IMR-90 (cell line): ENCODE measurements around the gene CDKN2A. TPM values are rescaled to one million over a fixed set of nuclear protein-coding genes. Genes with fewer than 3 reads are reported as not detected.

Experiments used
- ATAC-seq: fragments of 200-7000 bp; cut with Tn5 transposase; 2 replicates; pipeline ENCODE4 v1.9.1; 2020; ENCODE audit warnings: low read depth, mild to moderate bottlenecking, moderate library complexity
- BruUV-seq: library from RNA; stranded (reverse); fragments of 400-500 nt; replicated peaks from 2 replicates; lab custom pipeline; 2021; lab: Mats Ljungman, UMichigan
- CTCF ChIA-PET: fragments of 300-600 bp; formaldehyde crosslinking; extraction: SDS; loops from one replicate; lab custom pipeline; 2021; ENCODE audit warnings: antibody characterized with exemption; lab: Yijun Ruan, JAX
- POLR2A ChIA-PET: fragments of 300-600 bp; sonication (Branson Sonifier 250); formaldehyde crosslinking; loops from one replicate; lab custom pipeline; 2022; ENCODE audit warnings: antibody characterized with exemption; ENCODE audit not compliant: unreplicated experiment; lab: Charles Lee
- DNase-seq: peaks from one replicate; pipeline ENCODE4 v3.0.0; 2013
- H2AFZ ChIP-seq: replicated peaks from 2 replicates; pipeline ENCODE3; 2013; ENCODE audit warnings: low read length, mild to moderate bottlenecking; ENCODE audit not compliant: poor library complexity
- H2AK5ac ChIP-seq: 2 replicates; pipeline ENCODE4 v1.6.1; 2013; ENCODE audit warnings: low read depth, low read length, inconsistent platforms
- H2AK9ac ChIP-seq: replicated peaks from 2 replicates; pipeline ENCODE3; 2013; ENCODE audit warnings: mild to moderate bottlenecking, low read depth, low read length, moderate library complexity; ENCODE audit not compliant: poor library complexity
- H2BK120ac ChIP-seq: 2 replicates; pipeline ENCODE4 v1.6.1; 2013; ENCODE audit warnings: low read depth, low read length, inconsistent platforms
- H2BK15ac ChIP-seq: 3 replicates; pipeline ENCODE4 v1.6.1; 2013; ENCODE audit warnings: low read depth, low read length, inconsistent platforms
- H2BK20ac ChIP-seq: 2 replicates; pipeline ENCODE4 v1.6.1; 2013; ENCODE audit warnings: low read depth, mild to moderate bottlenecking, inconsistent platforms, low read length, moderate library complexity
- H2BK5ac ChIP-seq: 2 replicates; pipeline ENCODE4 v1.6.1; 2013; ENCODE audit warnings: mild to moderate bottlenecking, low read depth, low read length, inconsistent platforms; ENCODE audit not compliant: poor library complexity, severe bottlenecking
- H3K14ac ChIP-seq: replicated peaks from 2 replicates; pipeline ENCODE4 v1.6.1; 2013; ENCODE audit warnings: low read depth, low read length, inconsistent platforms
- H3K18ac ChIP-seq: 2 replicates; pipeline ENCODE4 v1.6.1; 2013; ENCODE audit warnings: low read depth, low read length, control low read depth
- H3K23ac ChIP-seq: 2 replicates; pipeline ENCODE4 v1.6.1; 2013; ENCODE audit warnings: low read depth, low read length, inconsistent platforms
- H3K27ac ChIP-seq: 2 replicates; pipeline ENCODE4 v1.5.1; 2013; ENCODE audit warnings: mild to moderate bottlenecking, control low read depth, low read length; ENCODE audit not compliant: insufficient read depth
- H3K27me3 ChIP-seq: 2 replicates; pipeline ENCODE4 v1.6.1; 2013; ENCODE audit warnings: low read length; ENCODE audit not compliant: control insufficient read depth, insufficient read depth
- H3K36me3 ChIP-seq: 2 replicates; pipeline ENCODE4 v1.6.1; 2013; ENCODE audit warnings: low read length, mixed read lengths; ENCODE audit not compliant: control insufficient read depth, insufficient read depth
- H3K4ac ChIP-seq: 2 replicates; pipeline ENCODE4 v1.6.1; 2013; ENCODE audit warnings: low read depth, low read length, inconsistent platforms
- H3K4me1 ChIP-seq: 2 replicates; pipeline ENCODE4 v1.6.1; 2013; ENCODE audit warnings: low read length, mixed read lengths; ENCODE audit not compliant: control insufficient read depth, insufficient read depth
- H3K4me2 ChIP-seq: 2 replicates; pipeline ENCODE4 v1.6.1; 2013; ENCODE audit warnings: low read depth, mild to moderate bottlenecking, control low read depth, low read length, moderate library complexity
- H3K4me3 ChIP-seq: 2 replicates; pipeline ENCODE4 v1.5.1; 2013; ENCODE audit warnings: low read depth, mild to moderate bottlenecking, control low read depth, low read length, moderate library complexity; ENCODE audit not compliant: insufficient read depth
- H3K56ac ChIP-seq: 2 replicates; pipeline ENCODE4 v1.6.1; 2013; ENCODE audit warnings: low read length, inconsistent platforms; ENCODE audit not compliant: insufficient read depth; ENCODE audit errors: extremely low read depth
- H3K79me1 ChIP-seq, 2 experiments: 2 replicates each; pipeline ENCODE4 v1.6.1; 2013; ENCODE audit warnings: low read length in 2 of 2, inconsistent platforms in 1 of 2, low read depth in 1 of 2
- H3K9ac ChIP-seq: 2 replicates; pipeline ENCODE4 v1.6.1; 2013; ENCODE audit warnings: low read depth, low read length, control low read depth
- H3K9me1 ChIP-seq: 2 replicates; pipeline ENCODE4 v1.6.1; 2013; ENCODE audit warnings: low read length, inconsistent platforms; ENCODE audit not compliant: insufficient read depth
- H3K9me3 ChIP-seq: 2 replicates; pipeline ENCODE4 v1.6.1; 2013; ENCODE audit warnings: low read length; ENCODE audit not compliant: control insufficient read depth, insufficient read depth
- H4K20me1 ChIP-seq: 2 replicates; pipeline ENCODE4 v1.6.1; 2013; ENCODE audit warnings: low read length, inconsistent platforms; ENCODE audit not compliant: insufficient read depth
- H4K5ac ChIP-seq: 2 replicates; pipeline ENCODE4 v1.6.1; 2013; ENCODE audit warnings: mild to moderate bottlenecking, low read depth, low read length, control low read depth
- H4K8ac ChIP-seq, 2 experiments: 2 replicates each; pipeline ENCODE4 v1.6.1; 2013; ENCODE audit warnings: low read depth in 2 of 2, low read length in 2 of 2, control low read depth in 1 of 2, inconsistent platforms in 1 of 2
- H4K91ac ChIP-seq: 2 replicates; pipeline ENCODE4 v1.6.1; 2013; ENCODE audit warnings: low read depth, low read length, inconsistent platforms; ENCODE audit not compliant: insufficient read depth
- BHLHE40 ChIP-seq: fragments of 150-350 bp; IDR thresholded peaks from 2 replicates; pipeline ENCODE4 v1.6.1; 2016; ENCODE audit warnings: mild to moderate bottlenecking, low read depth, low read length
- CEBPB ChIP-seq: IDR thresholded peaks from 2 replicates; pipeline ENCODE4 v1.6.1; 2012; ENCODE audit warnings: low read depth, low read length, improper control_type of control experiment
- CHD1 ChIP-seq: IDR thresholded peaks from 2 replicates; pipeline ENCODE4 v1.6.1; 2012; ENCODE audit warnings: low read depth, low read length, improper control_type of control experiment
- ELK1 ChIP-seq: fragments of 150-350 bp; IDR thresholded peaks from 2 replicates; pipeline ENCODE4 v1.6.1; 2016; ENCODE audit warnings: low read depth, mild to moderate bottlenecking, low read length, moderate library complexity, borderline replicate concordance
- FOS ChIP-seq: fragments of 150-350 bp; IDR thresholded peaks from 2 replicates; pipeline ENCODE4 v1.6.1; 2016; ENCODE audit warnings: low read depth, low read length
- MAFK ChIP-seq: IDR thresholded peaks from 2 replicates; pipeline ENCODE4 v1.6.1; 2012; ENCODE audit warnings: low read depth, low read length, improper control_type of control experiment
- MAZ ChIP-seq: IDR thresholded peaks from 2 replicates; pipeline ENCODE4 v1.6.1; 2012; ENCODE audit warnings: low read depth, mild to moderate bottlenecking, low read length, improper control_type of control experiment, moderate library complexity, borderline replicate concordance
- MXI1 ChIP-seq: IDR thresholded peaks from 2 replicates; pipeline ENCODE4 v1.6.1; 2012; ENCODE audit warnings: low read depth, mild to moderate bottlenecking, low read length, moderate library complexity, borderline replicate concordance
- NFE2L2 ChIP-seq: fragments of 150-350 bp; IDR thresholded peaks from 2 replicates; pipeline ENCODE4 v1.6.1; 2016; ENCODE audit warnings: low read depth, mild to moderate bottlenecking, low read length
- POLR2A ChIP-seq: IDR thresholded peaks from 2 replicates; pipeline ENCODE4 v1.6.1; 2012; ENCODE audit warnings: mild to moderate bottlenecking, low read depth, low read length
- RAD21 ChIP-seq: IDR thresholded peaks from 2 replicates; pipeline ENCODE4 v1.6.1; 2012; ENCODE audit warnings: low read length, improper control_type of control experiment
- RCOR1 ChIP-seq: IDR thresholded peaks from 2 replicates; pipeline ENCODE4 v1.6.1; 2012; ENCODE audit warnings: mild to moderate bottlenecking, low read length, improper control_type of control experiment; ENCODE audit not compliant: insufficient replicate concordance
- SMC3 ChIP-seq: fragments of 150-350 bp; IDR thresholded peaks from 2 replicates; pipeline ENCODE4 v1.6.1; 2016; ENCODE audit warnings: low read depth, mild to moderate bottlenecking, antibody characterized with exemption, low read length, moderate library complexity
- WGBS, 2 experiments: methylation state at CpG; one replicate each; pipeline versions ENCODE4 v1.1.5 to v1.1.7; 2013; ENCODE audit warnings: missing lambda C conversion rate in 2 of 2; ENCODE audit not compliant: insufficient read length in 1 of 2; ENCODE audit errors: extremely low coverage in 2 of 2; 5-methylcytosine and 5-hydroxymethylcytosine counted together
- dilution Hi-C: fragments of 300-500 bp; cut with HindIII; formaldehyde crosslinking; loops from one replicate; pipeline ENCODE4 v1.14.3; 2018; ENCODE audit warnings: low sequenced_read_pairs; ENCODE audit not compliant: unreplicated experiment
- in situ Hi-C: fragments of 300-500 bp; cut with MboI; formaldehyde crosslinking; loops from 3 replicates; pipeline ENCODE4 v1.14.3; 2019; ENCODE audit warnings: low sequenced_read_pairs, inconsistent platforms, mixed read lengths
- intact Hi-C: fragments of 100-400 bp; cut with micrococcal nuclease; formaldehyde crosslinking; loops from 2 replicates; pipeline ENCODE4 v1.10.0; 2022
- polyA plus RNA-seq, 3 experiments: library from polyadenylated mRNA; depleted of rRNA; stranded (reverse); fragments of >200 nt; gene quantifications; 2 replicates each; pipeline ENCODE4 v1.2.3, GENCODE V29; 2012; ENCODE audit warnings: low replicate concordance in 1 of 3
- total RNA-seq: library from RNA; depleted of rRNA; stranded (reverse); fragments of >200 nt; gene quantifications from 2 replicates; pipeline ENCODE4 v1.2.3, GENCODE V29; 2012
- TF ChIP-seq, protein P1 (sequence below): fragments of 150-350 bp; IDR thresholded peaks from 2 replicates; pipeline ENCODE4 v1.6.1; 2017; ENCODE audit warnings: mild to moderate bottlenecking, antibody characterized with exemption, low read length, low read depth

Gene CDKN2A
- total and polyA plus RNA-seq, 2 of the 4 experiments (the other 2 are of a cell fraction) = 11.3 to 75.3 TPM

GRCh38 chr9:21969951-21970799 lies 24.0 kb downstream of the CDKN2A start:
- peak overlapping the region; percentile 16 for H2AFZ ChIP-seq
- no peak overlapping the region for H4K8ac ChIP-seq
- no peak overlapping the region for H3K56ac ChIP-seq
- H4K91ac ChIP-seq = no peak overlapping the region
- H3K9me1 ChIP-seq = no peaks in the 10 kb centered on the region
- no peak overlapping the region for H2BK15ac ChIP-seq
- no peak overlapping the region; the same call in 1 of the 2 replicates for H3K23ac ChIP-seq
- CTCF ChIA-PET = no interaction called here
- H3K36me3 ChIP-seq = peaks cover 11% of the 10 kb centered on the region; the same call in 1 of the 2 replicates
- H3K27ac ChIP-seq = no peak overlapping the region
- H3K18ac ChIP-seq = no peak overlapping the region
- no peak overlapping the region for H3K4me2 ChIP-seq
- H2AK9ac ChIP-seq = peak overlapping the region; percentile 38
- DNase-seq (no peak), ATAC-seq (no peak)
- H3K4ac ChIP-seq = no peak overlapping the region
- H3K79me1 ChIP-seq = no peaks in the 10 kb centered on the region
- H3K9ac ChIP-seq = no peak overlapping the region
- H2AK5ac ChIP-seq = no peak overlapping the region
- in situ Hi-C loops (loop anchor here (10.0 kb wide), 1 partner anchor 155 kb away; no protein-coding TSS in a partner anchor), intact Hi-C loops (loop anchor here (5.0 kb wide), 1 partner anchor 138 kb away; no protein-coding TSS in a partner anchor), dilution Hi-C loops (no loop called here)
- peaks cover 62% of the 10 kb centered on the region for H3K27me3 ChIP-seq
- no peak overlapping the region for H2BK120ac ChIP-seq
- no peak overlapping the region for H2BK5ac ChIP-seq
- peaks cover 4% of the 10 kb centered on the region for H3K4me1 ChIP-seq
- 55% methylated on average over 17 of the region's 24 CpGs; no CpG with 5 or more reads in 1 of the 2 experiments for WGBS, 2 experiments
- peaks cover 3% of the 10 kb centered on the region; the same call in 1 of the 2 replicates for H4K20me1 ChIP-seq
- POLR2A ChIA-PET = no interaction called here
- BruUV-seq = no TSS peak
- no peak overlapping the region for H2BK20ac ChIP-seq
- H3K14ac ChIP-seq = no peak overlapping the region
- peaks cover 12% of the 10 kb centered on the region; the same call in 1 of the 2 replicates for H3K9me3 ChIP-seq
- H3K4me3 ChIP-seq = no peak overlapping the region
- H4K5ac ChIP-seq = no peak overlapping the region
- TF ChIP-seq MAFK (no peak), POLR2A (no peak), MXI1 (no peak), ELK1 (no peak), CHD1 (no peak), FOS (no peak), CEBPB (no peak), SMC3 (no peak), MAZ (no peak), BHLHE40 (no peak), RAD21 (no peak), RCOR1 (no peak), NFE2L2 (no peak)
- TF ChIP-seq, protein P1, sequence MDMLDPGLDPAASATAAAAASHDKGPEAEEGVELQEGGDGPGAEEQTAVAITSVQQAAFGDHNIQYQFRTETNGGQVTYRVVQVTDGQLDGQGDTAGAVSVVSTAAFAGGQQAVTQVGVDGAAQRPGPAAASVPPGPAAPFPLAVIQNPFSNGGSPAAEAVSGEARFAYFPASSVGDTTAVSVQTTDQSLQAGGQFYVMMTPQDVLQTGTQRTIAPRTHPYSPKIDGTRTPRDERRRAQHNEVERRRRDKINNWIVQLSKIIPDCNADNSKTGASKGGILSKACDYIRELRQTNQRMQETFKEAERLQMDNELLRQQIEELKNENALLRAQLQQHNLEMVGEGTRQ = no peak
